Coronary artery (tissue), 2 donors: Measurements from ENCODE around the gene SNX3.
"Not testable (repeated sequence)": the region's sequence is repeated elsewhere in the genome, so short reads cannot be mapped to it uniquely, and the experiment has no call there.

Experiments
- DNase-seq: peaks from one replicate; pipeline ENCODE4 v3.0.0-alpha.2; 2017; ENCODE audit warnings: low spot score
- H3K27ac ChIP-seq, 2 donors: fragments of 200-600 bp; sonication (generic); one replicate each; pipeline ENCODE4 v1.5.1; 2016 to 2019
- H3K4me3 ChIP-seq: fragments of 200-600 bp; sonication (generic); 2 replicates; pipeline ENCODE4 v1.5.1; 2016; ENCODE audit warnings: mild to moderate bottlenecking, moderate library complexity
- CTCF ChIP-seq: fragments of 200-600 bp; sonication (generic); IDR thresholded peaks from one replicate; pipeline ENCODE4 v1.5.1; 2019; ENCODE audit warnings: antibody characterized with exemption

The SNX3 gene

GRCh38 chr6:108294297-108294726, 33.5 kb upstream of the SNX3 start:
- no peak for TF ChIP-seq CTCF
- Histone ChIP-seq H3K27ac (peak overlapping the region; percentile 81 to 84), H3K4me3 (peak overlapping the region; percentile 75)
- no peak for DNase-seq

DNA sequence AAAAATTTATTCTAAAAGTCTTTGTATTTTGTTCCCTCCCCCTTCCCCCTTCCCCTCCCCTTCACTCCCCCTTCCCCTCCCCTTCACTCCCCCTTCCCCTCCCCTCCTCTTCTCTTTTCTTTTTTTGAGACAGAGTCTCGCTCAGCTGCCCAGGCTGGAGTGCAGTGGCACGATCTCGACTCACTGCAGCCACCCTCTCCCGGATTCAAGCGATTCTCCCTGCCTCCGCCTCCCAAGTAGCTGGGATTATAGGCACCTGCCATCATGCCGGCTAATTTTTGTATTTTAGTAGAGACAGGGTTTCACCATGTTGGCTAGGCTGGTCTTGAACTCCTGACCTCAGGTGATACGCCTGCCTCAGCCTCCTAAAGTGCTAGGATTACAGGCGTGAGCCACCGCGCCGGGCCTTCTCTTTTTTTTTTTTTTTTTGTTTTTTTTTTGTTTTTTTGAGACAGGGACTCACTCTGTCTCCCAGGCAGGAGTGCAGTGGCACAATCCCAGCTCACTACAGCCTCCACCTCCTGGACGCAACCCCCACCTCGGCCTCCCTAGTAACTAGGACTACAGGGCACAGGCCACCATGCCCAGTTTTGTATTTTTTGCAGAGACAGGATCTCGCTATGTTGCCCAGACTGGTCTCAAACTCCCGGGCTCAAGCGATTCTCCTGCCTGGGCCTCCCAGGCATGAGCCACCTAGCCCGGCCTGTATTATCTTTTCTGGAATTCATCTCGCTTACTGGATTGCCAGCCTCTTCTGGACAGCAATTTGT, 32.9 kb upstream of the SNX3 start:
- TF ChIP-seq CTCF: no peak
- Histone ChIP-seq H3K4me3 (peak overlapping the region; percentile 75), H3K27ac (peak overlapping the region in 1 of 2 donors; percentile 84)
- no peak for DNase-seq

DNA sequence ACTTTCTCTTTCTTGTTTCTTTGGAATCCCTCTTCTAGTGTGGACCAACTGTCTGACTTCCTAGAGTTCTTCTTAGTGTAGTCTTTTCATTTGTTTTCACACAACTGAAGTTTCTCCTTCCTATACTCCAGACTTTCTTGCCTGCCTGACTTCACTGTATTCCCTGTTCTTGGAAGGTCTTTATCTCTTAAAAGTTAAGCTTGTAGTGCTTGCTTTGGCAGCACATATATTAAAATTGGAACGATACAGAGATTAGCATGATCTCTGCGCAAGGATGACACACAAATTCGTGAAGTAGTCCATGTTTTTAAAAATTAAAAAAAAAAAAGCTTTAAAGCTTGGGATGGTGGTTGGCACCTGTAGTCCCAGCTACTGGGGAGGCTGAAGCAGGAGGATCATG, 31.7 kb upstream of the SNX3 start:
- not testable (repeated sequence) for H3K27ac ChIP-seq, H3K4me3 ChIP-seq, DNase-seq

GRCh38 chr6:108291091-108291490, 30.3 kb upstream of the SNX3 start:
- no peak for DNase-seq
- no peak overlapping the region for H3K4me3 ChIP-seq
- no peak overlapping the region for H3K27ac ChIP-seq
- no peak for TF ChIP-seq CTCF

GRCh38 chr6:108288742-108289141, 27.9 kb upstream of the SNX3 start:
- no peak for DNase-seq
- no peak overlapping the region for H3K4me3 ChIP-seq
- TF ChIP-seq CTCF: no peak
- H3K27ac ChIP-seq: no peak overlapping the region

GRCh38 chr6:108287373-108287772, 26.5 kb upstream of the SNX3 start:
- DNase-seq: no peak
- Histone ChIP-seq H3K27ac (no peak overlapping the region), H3K4me3 (no peak overlapping the region)
- no peak for TF ChIP-seq CTCF

DNA sequence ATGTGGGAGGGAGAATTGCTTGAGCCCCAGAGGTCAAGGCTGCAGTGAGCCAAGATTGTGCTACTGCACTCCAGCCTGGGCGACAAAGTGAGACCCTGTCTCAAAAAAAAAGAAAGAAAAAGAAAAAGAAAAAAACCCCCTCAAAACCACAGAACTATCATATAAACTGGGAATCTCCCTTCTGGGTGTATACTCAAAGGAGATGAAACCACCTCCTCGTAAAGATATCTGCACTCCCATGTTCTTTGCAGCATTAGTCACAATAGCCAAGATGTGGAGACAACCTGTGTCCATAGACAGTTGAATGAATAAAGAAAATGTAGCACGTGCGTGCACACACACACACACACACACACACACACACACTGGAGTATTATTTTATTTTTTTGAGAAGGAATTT, 25.5 kb upstream of the SNX3 start:
- Histone ChIP-seq H3K27ac (no peak overlapping the region), H3K4me3 (no peak overlapping the region)
- no peak for TF ChIP-seq CTCF
- DNase-seq: no peak
